GM19238 (cell line): ENCODE data around the gene GCAT.
"Not testable (repeated sequence)": the region's sequence is repeated elsewhere in the genome, so short reads cannot be mapped to it uniquely, and the experiment has no call there.

Source experiments
- DNase-seq: peaks from one replicate; pipeline ENCODE4 v3.0.0; 2011; ENCODE audit warnings: low spot score; ENCODE audit not compliant: insufficient read length

The GCAT gene

DNA sequence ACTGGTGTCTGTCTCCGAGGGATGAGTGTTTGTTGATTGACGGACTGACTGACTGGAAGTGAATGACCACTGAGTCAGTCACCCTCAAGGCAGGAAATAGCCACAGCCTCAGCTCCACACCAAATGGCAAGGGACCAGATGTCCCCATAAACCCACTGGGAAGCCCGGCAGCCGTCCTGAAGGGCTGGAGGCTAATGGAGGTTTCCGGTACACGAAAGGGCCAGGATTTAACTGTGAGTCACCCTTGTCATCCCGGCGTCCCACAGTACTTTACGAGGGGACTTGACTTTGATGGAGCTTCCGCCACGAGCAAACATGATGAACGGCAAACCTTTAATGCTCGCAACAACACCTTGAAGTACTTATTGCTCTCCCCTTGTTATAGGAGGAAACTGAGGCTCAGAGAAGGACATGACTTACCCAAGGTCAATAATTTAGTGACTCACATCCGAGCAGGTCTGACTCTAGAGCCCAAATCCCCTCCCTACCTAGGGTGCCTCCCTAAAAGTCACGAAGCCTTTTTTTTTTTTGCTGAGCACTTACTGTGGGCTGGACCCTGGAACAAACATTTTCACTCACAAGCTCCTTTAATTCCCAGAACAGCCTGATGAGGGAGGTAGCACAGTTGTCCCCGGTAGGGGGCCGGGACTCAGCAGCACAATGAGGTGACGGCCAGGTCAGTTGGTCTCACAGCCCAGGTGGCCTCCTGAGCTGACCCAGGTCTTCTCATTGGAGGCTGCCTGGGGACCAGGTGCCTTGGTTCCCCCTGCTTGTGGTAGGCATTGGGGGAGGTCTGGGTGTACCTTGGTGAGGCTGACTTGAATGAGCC, 25.2 kb upstream of the GCAT start:
- DNase-seq: no peak

DNA sequence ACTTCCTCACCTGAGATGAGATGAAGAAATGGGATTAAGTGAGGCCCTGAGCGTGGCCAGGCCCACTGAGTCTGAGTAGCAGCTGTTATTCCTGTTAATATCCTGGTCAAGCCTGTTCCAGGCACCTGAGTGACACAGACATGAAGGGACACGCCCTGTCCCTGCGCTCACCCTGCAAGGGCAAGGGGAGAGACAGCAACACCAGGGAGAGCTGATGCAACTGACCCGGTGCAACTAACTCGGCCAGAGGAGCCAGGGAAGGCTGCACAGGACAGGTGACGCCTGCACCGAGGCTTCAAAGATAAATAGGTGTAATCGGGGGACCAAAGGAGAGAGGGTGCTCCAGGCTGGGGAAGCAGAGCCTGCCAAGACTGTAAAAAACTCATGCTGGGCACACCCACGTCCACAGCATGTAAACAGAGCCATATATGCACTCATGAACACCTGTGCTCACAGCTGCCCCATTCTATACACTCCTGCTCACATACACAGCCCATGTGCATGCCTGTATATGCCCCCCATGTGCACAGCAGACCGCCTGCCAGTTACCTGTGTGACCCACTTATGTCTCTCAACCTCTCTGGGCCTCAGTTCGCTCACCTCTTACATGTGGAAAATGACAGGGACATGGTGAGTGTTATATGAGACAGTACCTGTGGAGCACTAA, 22.8 kb upstream of the GCAT start:
- DNase-seq: no peak

DNA sequence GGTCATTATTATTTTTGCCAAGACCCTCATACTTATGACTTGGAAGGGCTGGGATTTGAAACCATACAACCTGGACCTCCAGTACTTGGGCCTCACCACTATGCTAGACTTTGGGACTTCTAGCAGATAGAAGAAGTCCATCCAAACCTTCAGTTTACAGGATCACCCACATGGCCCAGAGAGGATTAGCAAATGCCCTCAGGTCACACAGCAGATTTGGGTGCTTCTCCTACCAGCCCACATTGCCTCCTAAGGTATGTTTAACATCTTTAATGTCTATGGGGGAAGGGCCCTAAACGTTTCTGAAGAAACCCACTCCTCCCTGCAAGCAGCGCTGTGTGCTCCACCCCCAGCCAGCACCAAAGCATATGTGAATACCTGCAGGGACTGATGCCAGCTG, 17.5 kb upstream of the GCAT start:
- DNase-seq: no peak

DNA sequence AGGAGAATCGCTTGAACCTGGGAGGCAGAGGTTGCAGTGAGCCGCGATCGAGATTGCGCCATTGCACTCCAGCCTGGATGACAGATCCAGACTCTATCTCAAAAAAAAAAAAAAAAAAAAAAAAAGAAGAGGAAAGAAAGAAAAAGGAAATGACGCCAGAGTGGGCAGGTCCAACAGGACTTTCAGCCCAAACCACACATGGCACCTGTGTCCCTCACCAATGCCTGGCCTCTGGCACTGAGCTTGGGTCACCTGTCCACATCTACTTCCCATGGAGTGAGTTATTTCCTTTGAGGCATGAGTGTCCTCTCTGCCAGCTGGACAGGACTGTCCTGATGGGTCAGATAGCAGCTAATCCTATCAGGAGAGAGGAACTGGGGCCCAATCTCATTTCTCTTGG, 15.2 kb upstream of the GCAT start:
- DNase-seq: no peak

DNA sequence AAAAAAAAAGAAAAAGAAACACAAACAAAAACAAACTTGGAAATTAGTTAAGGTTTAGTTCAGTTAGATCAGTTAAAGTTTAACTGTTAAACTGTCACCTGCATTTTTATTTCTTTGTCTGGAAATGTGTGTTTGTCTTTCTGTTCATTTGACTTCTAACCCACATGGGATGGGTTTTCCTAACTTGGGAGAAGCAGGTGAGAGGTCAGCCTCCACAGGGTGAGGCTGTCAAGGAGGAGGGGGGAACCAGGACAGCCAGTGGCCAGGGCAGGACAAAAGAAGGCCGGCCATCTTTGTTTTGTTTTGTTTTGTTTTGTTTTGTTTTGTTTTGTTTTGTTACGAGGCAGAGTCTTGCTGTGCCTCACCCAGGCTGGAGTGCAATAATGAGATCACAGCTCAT, 13.4 kb upstream of the GCAT start:
- DNase-seq: no peak

DNA sequence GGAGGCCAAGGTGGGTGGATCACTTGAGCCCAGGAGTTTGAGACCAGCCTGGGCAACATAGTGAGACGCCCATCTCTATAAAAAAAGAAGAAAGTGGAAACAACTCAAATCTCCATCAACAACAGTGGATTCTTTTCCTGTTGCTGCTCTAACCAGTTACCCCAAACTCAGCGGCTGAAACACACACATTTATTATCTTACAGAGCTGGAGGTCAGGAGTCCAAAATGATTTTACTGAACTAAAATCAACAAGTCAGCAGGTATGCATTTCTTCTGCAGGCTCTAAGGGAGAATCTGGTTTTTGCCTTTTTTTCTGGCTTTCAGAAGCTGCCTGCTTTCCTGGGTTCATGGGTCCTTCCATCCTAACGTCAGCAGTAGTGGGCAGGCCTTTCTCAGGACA, 11.7 kb upstream of the GCAT start:
- no peak for DNase-seq

DNA sequence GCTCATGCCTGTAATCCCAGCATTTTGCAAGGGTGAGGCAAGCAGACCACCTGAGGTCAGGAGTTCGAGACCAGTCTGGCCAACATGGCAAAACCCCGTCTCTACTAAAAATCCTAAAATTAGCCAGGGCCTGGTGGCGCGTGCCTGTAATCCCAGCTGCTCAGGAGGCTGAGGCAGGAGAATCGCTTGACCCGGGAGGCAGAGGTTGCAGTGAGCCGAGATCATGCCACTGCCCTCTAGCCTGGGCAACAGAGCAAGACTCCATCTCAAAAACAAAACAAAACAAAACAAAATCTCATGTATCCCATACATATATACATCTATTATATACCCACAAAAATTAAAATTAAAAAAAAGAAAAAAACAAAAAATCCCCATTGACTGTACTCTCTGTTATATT, 10.5 kb upstream of the GCAT start:
- not testable (repeated sequence) for DNase-seq

DNA sequence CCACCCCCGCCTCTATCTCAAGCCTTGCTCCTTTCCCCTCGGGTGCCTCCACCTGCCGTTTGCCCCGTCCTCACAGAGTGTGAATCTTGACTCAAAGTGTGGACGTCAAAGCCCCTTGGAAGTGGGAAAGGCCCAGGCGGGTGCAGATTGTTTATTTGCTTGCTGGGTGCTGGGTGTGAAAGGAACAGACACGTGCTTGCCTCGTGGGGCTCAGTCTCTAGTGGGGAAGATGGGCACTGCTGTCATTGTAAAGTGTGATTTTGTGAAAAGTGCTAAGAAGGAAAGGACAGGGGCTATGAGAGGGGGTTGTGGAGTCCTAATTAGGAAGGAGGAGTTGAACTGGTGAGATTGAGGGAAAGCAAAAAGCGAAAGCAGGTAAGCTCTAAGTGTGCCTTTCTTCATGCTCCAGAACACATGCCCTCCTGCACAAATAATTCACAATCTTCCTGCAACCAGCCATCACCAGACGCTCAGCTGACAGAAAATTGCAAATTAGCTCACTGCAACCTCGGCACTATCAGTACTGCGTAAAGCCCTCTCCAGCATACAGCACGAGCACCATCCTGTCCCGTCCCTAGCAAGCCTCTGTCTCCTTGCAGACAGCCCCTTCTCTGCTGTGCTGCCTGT, 9.7 kb upstream of the GCAT start:
- DNase-seq: no peak

DNA sequence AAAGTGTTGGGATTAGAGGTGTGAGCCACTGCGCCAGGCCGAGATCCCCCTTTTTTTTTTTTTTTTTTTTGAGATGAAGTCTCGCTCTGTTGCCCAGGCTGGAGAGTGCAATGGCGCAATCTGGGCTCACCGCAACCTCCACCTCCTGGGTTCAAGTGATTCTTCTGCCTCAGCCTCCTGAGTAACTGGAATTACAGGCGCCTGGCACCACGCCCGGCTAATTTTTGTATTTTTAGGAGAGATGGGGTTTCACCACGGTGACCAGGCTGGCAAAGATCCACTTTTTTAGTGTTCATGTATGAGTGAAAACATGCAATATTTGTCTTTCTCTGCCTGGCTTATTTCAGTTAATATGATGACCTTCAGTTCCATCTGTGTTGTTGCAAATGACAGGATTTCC, 7.8 kb upstream of the GCAT start:
- not testable (repeated sequence) for DNase-seq

DNA sequence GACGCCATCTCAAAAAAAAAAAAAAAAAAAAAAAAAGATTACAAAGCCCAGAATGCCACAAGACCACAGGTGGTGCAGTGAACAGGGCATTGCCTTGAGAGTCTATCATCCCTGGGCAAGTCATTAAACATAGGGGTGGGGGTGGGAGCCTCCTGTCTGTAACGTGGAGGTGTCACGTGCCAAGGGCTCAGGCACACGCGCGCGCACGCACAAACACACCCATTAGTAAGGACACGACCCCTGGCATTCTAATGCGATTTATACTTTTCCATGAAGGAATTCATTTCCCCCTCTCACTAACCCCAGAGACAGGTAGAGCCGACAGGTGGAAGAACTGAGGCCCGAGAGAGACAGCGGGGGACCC, 5.8 kb upstream of the GCAT start:
- no peak for DNase-seq

DNA sequence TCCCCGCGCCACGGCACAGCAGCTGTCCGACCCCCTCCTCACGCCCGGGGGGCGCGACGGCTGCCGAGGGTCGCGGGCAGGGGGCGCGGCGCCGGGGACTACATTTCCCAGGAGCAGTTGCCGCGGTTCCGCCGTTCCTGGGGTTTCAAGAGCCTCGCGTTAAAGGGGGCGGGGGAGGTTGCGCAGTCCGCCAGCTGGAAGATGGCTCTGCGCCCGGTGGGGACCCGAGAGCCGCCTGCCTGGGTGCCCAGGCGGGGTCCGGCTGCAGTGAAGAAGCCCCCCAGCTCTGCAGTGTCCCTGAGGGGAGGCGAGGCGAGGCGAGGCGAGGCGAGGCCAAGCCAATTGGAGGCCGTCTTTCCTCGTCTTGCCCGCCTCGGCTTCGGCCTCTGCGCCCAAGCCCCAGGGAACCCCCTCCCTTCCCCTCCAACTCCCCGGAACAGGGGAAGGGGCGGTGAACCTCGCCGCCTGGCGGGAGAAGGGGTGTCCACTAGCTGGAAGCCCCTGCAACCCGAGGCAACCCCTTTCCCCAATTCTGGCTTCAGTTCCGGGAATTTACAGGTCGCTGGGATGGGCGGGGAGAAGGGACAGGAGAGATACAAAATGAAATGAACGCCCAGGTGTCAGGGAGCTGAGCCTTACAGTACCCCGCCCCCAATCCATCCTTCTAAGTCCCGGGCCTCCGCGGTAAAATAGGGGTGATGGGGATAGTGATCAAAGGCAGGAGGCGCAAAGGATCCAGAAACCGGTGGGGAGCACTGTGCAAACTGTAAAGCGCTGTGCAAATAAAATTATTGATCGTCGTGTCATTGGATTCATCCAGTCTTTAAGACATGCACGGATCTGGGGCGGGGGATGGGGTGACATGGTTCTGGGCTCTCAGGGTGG, 5.2 kb upstream of the GCAT start:
- DNase-seq: no peak

DNA sequence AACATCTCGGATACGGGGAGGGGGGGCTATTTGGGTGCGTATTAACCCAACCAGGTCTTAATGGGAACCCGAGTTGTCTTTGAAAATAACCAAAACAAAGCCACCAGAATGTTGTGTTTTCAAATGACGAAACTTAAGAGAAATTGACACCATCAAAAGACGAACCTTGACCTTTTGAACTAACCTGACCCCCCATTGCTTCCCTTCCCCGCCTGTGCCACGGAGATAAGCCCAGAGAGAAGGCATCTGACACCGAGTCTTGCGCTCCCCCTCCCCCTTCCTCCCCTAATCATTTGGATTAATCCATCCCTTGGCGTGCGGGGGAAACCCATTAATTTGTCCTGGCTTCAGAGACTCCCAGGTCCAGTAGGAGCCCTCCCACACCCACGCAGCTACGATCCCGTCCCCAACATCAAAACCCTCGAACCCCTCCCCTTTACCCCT, 4.5 kb upstream of the GCAT start:
- no peak for DNase-seq

DNA sequence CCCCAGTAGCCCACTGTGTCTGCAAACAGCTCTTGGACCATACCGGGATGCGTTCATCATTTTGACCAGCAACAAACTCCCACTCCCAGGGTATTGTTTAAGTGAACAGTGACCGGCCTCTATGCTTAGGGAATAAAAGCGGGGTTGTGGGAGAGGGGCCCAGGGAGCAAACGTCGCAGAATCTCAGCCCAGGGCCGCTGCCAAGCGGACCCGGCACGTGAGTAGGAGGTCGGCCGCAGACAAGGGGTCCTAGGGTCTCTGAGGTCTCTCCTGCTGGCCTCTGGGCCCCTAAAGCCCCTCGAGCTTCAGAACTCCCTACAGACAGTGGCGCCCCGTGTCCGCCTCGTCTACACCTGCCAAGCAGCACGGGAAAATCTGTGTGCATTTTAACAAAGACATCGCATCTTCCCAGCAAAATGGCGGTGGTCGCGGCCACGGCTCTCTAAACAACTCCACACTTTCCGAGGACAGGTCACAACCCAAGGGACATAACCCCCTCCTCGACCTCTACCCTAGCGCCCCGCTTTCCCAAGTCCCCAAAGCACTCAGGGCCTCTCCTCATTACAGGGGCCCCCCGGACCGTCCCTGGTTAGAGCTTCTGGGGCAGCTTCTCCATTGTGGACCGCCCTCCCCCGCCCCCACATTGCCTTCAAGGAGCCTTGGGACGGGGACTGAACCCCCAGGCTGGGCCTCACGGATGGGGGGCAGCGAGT, 3.9 kb upstream of the GCAT start:
- no peak for DNase-seq

DNA sequence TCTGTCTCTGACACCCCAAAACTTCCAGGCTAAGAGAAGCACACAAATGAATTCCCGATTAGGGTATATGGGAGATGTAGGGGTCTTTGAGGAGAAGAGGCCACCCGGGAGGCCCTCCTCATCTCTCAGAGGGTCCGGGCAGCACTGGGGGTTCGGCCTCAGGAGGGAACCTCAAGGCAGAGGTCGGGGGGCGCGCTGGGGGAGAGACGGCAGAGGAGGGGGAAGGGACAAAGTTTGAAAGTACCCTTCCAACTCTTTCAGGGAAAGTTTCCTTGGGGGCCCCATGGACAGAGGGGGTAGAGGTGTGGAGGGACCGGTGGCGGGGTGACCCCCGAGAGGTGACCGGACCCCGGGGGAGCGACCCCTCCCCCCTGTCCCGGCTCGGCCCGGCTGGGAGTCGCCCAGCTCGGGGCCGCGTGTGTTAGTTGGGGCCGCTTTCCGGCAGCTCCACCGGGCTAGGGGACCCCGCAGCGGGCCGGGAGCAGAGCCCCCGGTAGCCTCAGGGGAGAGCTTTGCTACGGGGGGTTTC, 3.3 kb upstream of the GCAT start:
- DNase-seq: no peak

DNA sequence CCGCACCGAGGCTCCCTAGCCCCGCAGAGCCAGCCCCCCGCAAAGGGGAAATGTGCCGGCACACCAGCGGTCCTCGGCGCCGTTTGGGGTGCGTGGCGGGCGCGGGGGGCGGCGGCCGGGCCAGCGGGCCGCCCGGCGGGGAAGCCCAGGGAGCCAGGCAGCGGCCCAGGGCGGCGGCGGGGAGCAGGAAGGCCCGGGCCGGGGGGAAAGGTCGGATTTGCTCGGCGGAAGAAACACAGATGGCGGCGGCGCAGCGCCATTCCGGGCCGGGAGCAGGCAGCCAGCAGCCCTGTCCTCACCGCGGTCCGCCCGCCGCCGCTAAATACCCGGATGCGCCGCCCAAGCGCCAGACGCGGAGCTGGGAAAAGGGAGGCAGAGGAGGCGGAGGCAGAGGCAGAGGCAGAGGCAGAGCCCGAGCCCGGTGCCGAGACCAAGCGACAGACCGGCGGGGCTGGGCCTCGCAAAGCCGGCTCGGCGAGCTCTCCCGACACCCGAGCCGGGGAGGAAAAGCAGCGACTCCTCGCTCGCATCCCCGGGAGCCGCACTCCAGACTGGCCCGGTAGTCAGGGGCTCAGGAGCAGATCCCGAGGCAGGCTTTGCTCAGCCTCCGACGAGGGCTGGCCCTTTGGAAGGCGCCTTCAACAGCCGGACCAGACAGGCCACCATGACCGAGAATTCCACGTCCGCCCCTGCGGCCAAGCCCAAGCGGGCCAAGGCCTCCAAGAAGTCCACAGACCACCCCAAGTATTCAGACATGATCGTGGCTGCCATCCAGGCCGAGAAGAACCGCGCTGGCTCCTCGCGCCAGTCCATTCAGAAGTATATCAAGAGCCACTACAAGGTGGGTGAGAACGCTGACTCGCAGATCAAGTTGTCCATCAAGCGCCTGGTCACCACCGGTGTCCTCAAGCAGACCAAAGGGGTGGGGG, 2.6 kb upstream of the GCAT start:
- DNase-seq: no peak

DNA sequence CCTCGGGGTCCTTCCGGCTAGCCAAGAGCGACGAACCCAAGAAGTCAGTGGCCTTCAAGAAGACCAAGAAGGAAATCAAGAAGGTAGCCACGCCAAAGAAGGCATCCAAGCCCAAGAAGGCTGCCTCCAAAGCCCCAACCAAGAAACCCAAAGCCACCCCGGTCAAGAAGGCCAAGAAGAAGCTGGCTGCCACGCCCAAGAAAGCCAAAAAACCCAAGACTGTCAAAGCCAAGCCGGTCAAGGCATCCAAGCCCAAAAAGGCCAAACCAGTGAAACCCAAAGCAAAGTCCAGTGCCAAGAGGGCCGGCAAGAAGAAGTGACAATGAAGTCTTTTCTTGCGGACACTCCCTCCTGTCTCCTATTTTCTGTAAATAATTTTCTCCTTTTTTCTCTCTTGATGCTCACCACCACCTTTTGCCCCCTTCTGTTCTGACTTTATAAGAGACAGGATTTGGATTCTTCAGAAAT, 1.9 kb upstream of the GCAT start:
- DNase-seq: no peak

DNA sequence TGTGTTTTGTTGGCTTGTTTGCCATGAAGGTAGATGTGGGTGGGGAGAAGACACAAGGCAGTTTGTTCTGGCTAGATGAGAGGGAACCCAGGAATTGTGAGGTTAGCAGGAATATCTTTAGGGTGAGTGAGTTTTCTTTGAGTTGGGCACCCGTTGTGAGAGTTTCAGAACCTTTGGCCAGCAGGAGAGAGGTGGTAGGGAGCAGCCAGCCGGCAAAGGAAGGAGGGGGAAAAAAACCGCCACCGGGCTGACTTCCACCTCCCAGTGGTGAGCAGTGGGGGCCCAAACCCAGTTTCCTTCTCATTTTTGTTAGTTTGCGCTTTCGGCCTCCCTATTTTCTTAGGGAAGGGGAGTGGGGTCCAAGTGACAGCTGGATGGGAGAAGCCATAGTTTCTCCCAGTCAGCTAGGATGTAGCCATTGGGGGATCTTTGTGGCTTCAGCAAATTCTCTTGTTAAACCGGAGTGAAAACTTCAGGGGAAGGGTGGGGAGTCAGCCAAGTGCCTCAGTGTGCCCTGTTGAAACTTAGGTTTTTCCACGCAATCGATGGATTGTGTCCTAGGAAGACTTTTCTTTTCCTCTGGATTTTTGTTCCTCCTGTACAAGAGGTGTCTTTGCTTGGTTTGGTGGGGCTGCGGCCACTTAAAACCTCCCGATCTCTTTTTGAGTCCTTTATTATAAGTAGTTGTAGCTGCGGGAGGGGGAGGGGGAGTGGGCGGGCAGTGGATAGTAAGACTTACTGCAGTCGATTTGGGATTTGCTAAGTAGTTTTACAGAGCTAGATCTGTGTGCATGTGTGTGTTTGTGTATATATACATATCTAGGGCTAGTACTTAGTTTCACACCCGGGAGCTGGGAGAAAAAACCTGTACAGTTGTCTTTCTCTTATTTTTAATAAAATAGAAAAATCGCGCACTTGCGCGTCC, 1.1 kb upstream of the GCAT start:
- DNase-seq: no peak

DNA sequence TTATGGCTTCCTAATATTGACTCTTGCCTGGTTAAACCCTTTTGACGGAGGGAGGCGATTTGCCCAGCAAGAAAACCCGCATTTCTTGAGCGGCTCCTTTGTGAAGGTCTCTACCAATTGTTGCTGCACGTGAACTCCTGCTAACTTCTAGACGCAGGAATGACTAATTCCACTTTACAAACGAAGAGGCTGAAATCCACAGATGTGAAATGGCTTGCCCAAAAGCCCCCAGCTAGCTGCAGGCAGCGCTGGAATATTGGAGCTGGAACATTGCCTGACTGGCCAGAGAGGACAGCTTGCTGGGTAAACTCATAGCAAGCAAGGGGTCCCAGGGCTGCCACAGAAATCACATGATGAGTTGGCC, 542 bp downstream of the GCAT start:
- no peak for DNase-seq
